ENCODE measurements around the gene USP28. TPM values are rescaled to one million over a fixed set of nuclear protein-coding genes. Genes with fewer than 3 reads are reported as not detected.
"Not testable (repeated sequence)": the region's sequence is repeated elsewhere in the genome, so short reads cannot be mapped to it uniquely, and the experiment has no call there.

The USP28 gene
- total RNA-seq, 2 donors from 2014 or later: 42.0 to 66.8 TPM

DNA sequence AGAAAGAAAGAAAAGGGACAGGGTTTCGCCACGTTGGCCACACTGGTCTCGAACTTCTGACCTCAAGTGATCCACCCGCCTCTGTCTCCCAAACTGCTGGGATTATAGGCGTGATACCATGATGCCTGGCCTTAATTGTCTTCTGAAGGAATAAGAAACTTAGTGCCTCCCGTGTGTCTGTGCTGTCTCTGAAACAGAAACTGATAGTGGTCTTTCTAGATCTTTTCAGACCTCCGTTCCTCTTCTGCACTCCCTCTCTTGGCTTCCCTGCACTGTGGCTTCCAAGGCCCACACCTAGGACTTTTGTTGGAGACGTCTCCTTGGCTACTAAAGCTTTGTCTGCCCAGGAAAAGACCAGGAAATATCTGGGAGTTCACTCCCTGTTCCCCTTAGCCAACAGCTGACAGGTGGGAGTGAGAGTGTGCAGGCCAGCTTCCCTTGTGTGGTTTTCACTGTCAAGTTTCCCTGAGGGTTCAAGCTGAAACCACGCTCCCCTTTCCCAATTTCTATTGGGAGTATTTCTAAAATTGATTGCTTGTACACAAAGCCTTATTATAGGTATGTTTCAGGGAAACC, 19.1 kb upstream of the USP28 start:
- ATAC-seq (replicated peaks): no peak

DNA sequence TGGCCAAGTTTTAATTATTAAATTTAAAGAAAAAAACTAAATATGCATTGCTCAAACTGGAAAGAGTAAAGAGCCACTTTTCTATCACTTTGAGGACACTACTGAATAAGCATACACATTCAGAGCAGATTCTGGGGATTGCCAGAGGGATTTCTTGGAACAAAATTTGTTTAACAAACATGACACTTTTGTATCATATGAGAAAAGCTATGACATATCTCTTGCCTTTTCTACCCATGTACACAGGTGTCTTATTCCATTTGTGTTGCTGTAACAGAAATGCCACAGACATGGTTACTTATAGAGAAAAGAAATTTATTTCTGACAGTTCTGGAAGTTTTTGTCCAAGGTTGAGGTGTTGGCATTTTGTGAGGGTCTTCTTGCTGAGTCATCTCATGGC, 13.5 kb upstream of the USP28 start:
- Mint-ChIP-seq H3K27me3 (no peaks in the 10 kb centered on the region), H3K36me3 (ENCODE audit: low read depth) (no peaks in the 10 kb centered on the region), H3K27ac (no peak overlapping the region), H3K4me1 (no peaks in the 10 kb centered on the region), H3K4me3 (no peak overlapping the region), H3K9me3 (no peaks in the 10 kb centered on the region)
- no peak for ATAC-seq (replicated peaks)

More for the DNA sequence above, 19.1 kb upstream of the USP28 start:
- Mint-ChIP-seq H3K4me1 (no peaks in the 10 kb centered on the region), H3K9me3 (no peaks in the 10 kb centered on the region), H3K36me3 (ENCODE audit: low read depth) (no peaks in the 10 kb centered on the region), H3K4me3 (no peak overlapping the region), H3K27ac (no peak overlapping the region), H3K27me3 (no peaks in the 10 kb centered on the region)

GRCh38 chr11:113885897-113886296, 10.5 kb upstream of the USP28 start:
- Mint-ChIP-seq H3K4me3 (no peak overlapping the region), H3K36me3 (ENCODE audit: low read depth) (no peaks in the 10 kb centered on the region), H3K4me1 (no peaks in the 10 kb centered on the region), H3K27ac (no peak overlapping the region), H3K27me3 (no peaks in the 10 kb centered on the region), H3K9me3 (no peaks in the 10 kb centered on the region)
- ATAC-seq (replicated peaks): no peak

DNA sequence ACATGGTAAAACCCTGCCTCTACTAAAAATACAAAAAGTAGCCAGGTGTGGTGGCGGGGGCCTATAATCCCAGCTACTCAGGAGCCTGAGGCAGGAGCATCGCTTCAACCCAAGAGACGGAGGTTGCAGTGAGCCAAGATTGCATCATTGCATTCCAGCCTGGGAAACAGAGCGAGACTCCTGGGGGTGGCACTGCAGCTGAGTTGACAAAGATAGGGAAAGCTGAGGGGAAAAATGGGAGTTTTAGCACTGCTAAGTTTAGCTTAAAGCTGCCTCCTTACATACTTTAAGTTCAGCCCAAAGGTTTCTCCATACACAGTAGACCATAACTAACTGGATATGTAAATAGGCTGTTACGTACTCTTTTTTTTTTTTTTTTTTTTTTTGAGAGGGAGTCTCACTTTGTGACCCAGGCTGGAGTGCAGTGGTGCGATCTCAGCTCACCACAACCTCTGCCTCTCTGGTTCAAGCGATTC, 9.0 kb upstream of the USP28 start:
- Mint-ChIP-seq H3K27ac (no peak overlapping the region), H3K4me3 (no peak overlapping the region), H3K27me3 (no peaks in the 10 kb centered on the region), H3K9me3 (no peaks in the 10 kb centered on the region), H3K4me1 (no peaks in the 10 kb centered on the region), H3K36me3 (ENCODE audit: low read depth) (no peaks in the 10 kb centered on the region)
- no peak for ATAC-seq (replicated peaks)

- peaks cover 8% of the 10 kb centered on the region for H3K4me1 Mint-ChIP-seq
- H3K36me3 Mint-ChIP-seq (ENCODE audit: low read depth): no peaks in the 10 kb centered on the region
- no peak overlapping the region for H3K27ac Mint-ChIP-seq
- no peak overlapping the region for H3K4me3 Mint-ChIP-seq
- no peaks in the 10 kb centered on the region for H3K27me3 Mint-ChIP-seq
- no peak for ATAC-seq (replicated peaks)
- H3K9me3 Mint-ChIP-seq: no peaks in the 10 kb centered on the region
These were observed 6.5 kb upstream of the USP28 start for GRCh38 chr11:113881856-113882255.

DNA sequence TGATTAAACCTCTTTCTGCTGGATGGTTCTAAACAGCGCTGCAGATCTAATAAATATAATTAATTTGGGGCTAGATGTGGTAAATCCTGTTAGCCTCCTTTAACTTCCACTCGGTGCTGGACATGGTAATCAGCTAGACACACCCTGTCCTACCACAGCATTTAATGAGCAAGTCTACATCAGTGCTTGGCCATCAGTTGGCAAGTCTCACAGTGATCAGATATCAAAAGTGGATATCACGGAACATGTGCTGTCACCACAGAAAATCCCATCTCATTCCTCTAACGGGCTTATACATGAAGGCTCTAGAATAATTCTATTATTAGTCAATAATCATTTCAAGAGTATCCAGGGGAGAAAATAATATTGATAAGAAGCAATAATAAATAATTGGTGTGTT, 5.6 kb upstream of the USP28 start:
- H3K36me3 Mint-ChIP-seq (ENCODE audit: low read depth): peaks cover under 1% of the 10 kb centered on the region
- H3K4me1 Mint-ChIP-seq: peaks cover 8% of the 10 kb centered on the region
- no peaks in the 10 kb centered on the region for H3K9me3 Mint-ChIP-seq
- ATAC-seq (replicated peaks): no peak
- no peak overlapping the region for H3K4me3 Mint-ChIP-seq
- H3K27me3 Mint-ChIP-seq: no peaks in the 10 kb centered on the region
- H3K27ac Mint-ChIP-seq: no peak overlapping the region

DNA sequence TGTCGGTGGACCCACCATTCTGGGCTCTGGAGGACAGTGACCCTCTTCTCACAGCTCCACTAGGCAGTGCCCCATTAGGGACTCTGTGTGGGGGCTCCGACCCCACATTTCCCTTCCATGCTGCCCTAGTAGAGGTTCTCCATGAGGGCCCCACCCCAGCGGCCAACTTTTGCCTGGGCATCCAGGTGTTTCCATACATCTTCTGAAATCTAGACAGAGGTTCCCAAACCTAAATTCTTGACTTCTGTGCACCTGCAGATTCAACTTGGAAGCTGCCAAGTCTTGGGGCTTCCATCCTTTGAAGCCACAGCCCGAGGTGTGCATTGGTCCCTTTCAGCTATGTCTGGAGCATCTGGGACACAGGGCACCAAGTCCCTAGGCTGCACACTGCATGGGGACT, 4.1 kb upstream of the USP28 start:
- not testable (repeated sequence) for H3K4me3 Mint-ChIP-seq; ATAC-seq (replicated peaks); H3K27ac Mint-ChIP-seq; H3K4me1 Mint-ChIP-seq; H3K27me3 Mint-ChIP-seq; H3K9me3 Mint-ChIP-seq
- H3K36me3 Mint-ChIP-seq (ENCODE audit: low read depth): peaks cover 10% of the 10 kb centered on the region

DNA sequence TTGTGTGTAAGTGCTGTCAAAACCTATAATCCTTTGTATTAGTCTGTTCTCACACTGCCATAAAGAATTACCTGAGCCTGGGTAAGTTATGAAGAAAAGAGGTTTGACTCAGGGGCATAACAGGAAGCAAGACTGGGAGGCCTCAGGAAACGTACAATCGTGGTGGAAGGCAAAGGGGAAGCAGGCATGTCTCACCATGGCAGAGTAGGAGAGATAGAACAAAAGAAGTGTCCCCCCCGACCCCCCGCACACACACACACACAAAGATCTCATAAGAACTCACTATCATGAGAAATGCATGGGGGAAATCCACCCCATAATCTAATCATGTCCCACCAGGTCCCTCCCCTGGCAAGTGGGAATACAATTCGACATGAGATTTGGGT, 2.3 kb upstream of the USP28 start:
- H3K9me3 Mint-ChIP-seq: no peaks in the 10 kb centered on the region

DNA sequence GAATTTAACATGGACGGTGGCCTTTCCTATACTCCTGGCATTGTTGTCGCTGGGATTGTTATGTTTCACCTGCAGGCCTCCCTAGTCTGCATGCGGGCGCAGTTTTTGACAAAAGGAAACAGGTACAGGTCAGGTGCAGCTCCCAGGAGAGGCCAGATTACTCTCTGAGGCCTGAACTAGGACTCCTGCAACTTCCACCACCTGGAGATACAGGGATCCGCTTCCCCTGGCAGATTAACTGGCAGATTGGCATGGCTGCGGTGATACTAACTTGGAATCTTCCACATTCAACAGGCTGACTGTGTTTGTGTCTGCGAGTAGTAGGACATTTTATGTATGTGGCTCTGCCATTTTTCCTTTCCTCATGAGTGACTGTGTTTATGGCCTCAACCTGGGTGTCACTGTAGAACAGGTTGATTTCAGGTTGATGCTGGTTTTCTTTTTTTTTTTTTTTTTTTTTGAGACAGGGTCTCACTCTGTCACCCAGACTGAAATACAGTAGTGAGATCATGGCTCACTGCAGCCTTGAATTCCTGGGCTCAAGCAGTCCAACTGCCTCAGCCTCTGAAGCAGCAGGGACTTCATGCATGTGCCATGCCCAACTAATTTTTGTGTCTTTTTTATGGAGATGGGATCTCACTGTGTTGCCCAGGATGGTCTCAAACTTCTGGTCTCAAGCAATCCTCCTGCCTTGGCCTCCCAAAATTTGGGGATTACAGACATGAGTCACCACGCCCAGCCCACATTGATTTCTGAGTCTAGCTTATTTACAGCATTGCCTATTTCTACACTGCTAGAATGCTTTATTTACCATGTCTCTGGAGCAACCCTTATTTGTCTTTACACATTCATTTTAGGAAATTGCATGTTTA, 1.7 kb upstream of the USP28 start:
- Mint-ChIP-seq H3K27me3 (no peaks in the 10 kb centered on the region), H3K27ac (peak overlapping the region; percentile 91), H3K36me3 (ENCODE audit: low read depth) (peaks cover 17% of the 10 kb centered on the region), H3K9me3 (no peaks in the 10 kb centered on the region), H3K4me3 (peak overlapping the region; percentile 82), H3K4me1 (peaks cover 16% of the 10 kb centered on the region)
- no peak for ATAC-seq (replicated peaks)

More for the DNA sequence above, 2.3 kb upstream of the USP28 start:
- H3K4me1 Mint-ChIP-seq: peaks cover 16% of the 10 kb centered on the region
- ATAC-seq (replicated peaks): no peak
- H3K27ac Mint-ChIP-seq: peak overlapping the region; percentile 91
- H3K36me3 Mint-ChIP-seq (ENCODE audit: low read depth): peaks cover 12% of the 10 kb centered on the region
- H3K27me3 Mint-ChIP-seq: no peaks in the 10 kb centered on the region
- H3K4me3 Mint-ChIP-seq: peak overlapping the region; percentile 82

DNA sequence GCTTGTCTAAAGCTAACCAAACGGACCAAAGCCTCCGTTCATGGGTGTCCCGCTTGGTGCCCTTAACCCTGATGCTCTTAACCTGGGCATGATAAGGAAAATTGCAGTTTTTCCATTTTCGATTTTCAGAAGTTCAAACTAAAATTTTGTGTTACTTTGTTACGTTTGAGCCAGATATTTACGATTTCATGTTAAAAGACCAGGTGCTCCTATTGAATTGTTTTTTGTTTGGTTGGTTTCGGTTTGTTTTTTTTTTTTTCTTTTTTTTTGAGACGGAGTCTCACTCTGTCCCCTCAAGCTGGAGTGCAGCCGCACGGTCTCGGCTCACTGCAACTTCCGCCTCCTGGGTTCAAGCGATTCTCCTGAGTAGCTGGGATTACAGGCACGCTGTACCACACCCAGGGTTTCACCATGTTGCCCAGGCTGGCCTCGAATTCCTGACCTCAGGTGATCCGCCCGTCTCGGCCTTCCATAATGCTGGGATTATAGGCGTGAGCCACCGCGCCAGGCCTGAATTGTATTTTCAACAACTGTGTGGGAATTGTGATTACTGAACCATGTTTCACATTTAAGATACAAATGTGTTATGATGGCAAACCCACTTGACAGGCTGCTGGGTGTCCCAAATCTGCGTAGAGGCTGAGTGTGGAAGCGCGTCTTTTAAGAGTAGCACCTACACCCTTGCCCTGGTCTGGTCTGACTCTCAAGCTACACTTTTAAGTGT, 864 bp upstream of the USP28 start:
- no peak for ATAC-seq (replicated peaks)
- Mint-ChIP-seq H3K36me3 (ENCODE audit: low read depth) (peaks cover 20% of the 10 kb centered on the region), H3K4me3 (peak overlapping the region; percentile 82), H3K27me3 (no peaks in the 10 kb centered on the region), H3K4me1 (peaks cover 24% of the 10 kb centered on the region), H3K27ac (peak overlapping the region; percentile 91), H3K9me3 (no peaks in the 10 kb centered on the region)

DNA sequence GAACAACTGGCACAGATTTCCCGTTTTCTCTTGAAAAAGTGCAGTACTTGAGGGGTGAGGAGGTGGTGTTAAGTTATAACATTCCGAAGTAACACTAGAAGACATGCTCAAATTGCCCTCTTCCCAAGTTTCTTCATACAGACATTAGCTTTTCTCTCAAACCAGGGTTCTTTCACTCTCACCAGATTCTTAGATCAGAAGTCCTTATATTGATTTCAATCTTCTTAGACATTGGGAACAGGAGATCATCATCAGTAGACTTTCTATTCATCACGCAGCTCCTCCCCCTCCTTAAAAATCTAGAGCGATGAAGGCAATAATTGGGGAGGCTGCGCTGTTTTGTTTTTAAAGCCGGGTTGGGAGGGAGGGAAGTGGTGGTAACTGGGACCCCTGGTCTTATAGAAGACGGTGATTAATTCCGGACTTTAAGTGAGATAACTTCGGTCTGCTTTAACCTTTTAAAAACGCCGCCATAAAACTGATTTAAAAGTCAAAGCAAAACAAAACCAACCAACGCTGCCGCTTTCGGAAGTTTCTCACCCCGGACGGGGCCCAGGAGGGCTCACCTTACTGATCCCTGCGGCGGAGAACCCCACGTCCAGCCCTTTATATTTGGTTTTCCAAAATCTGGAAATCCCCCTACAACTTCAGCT, 665 bp downstream of the USP28 start:
- ATAC-seq (replicated peaks): peak; percentile 64
- Mint-ChIP-seq H3K4me1 (peaks cover 30% of the 10 kb centered on the region), H3K36me3 (ENCODE audit: low read depth) (peaks cover 25% of the 10 kb centered on the region), H3K9me3 (no peaks in the 10 kb centered on the region), H3K4me3 (peak overlapping the region; percentile 82), H3K27ac (peak overlapping the region; percentile 49), H3K27me3 (no peaks in the 10 kb centered on the region)

DNA sequence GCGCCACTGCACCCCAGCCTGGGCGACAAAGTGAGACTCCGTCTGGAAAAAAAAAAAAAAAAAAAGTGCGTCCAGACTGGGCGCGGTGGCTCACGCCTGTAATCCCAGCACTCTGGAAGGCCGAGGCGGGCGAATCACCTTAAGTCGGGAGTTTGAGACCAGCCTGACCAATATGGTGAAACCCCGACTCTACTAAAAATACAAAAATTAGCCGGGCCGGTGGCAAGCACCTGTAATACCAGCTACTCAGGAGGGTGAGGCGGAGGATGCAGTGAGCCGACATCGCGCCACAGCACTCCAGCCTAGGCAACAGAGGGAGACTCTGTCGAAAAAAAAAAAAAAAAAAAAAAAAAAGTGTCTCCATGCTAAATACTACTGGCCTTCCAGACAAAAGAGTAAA, 1.3 kb downstream of the USP28 start:
- Mint-ChIP-seq H3K27ac (peak overlapping the region; percentile 49), H3K9me3 (no peaks in the 10 kb centered on the region), H3K36me3 (ENCODE audit: low read depth) (peaks cover 25% of the 10 kb centered on the region), H3K4me3 (peak overlapping the region; percentile 82), H3K4me1 (peaks cover 30% of the 10 kb centered on the region), H3K27me3 (no peaks in the 10 kb centered on the region)
- ATAC-seq (replicated peaks): no peak

DNA sequence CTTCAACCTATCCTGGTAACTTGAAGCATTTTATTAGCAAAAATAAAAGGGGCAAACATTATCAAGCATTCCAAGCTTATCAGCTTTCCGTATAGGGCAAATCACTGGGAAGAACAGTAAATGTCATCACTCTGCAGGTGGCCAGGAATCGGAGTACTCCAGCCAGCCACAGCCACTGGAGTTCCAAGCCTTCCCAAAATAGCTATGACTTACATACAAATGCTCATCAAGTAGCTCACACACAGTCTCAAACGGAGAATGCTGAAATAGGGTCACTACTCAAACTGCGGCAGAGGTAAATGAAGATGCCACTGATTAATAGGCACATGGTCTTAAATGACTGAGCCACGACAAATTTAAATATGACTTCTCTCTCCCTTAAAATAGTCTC, 2.1 kb downstream of the USP28 start:
- H3K4me1 Mint-ChIP-seq: peaks cover 30% of the 10 kb centered on the region
- ATAC-seq (replicated peaks): no peak
- no peak overlapping the region for H3K27ac Mint-ChIP-seq
- peak overlapping the region; percentile 82 for H3K4me3 Mint-ChIP-seq
- no peaks in the 10 kb centered on the region for H3K9me3 Mint-ChIP-seq
- H3K27me3 Mint-ChIP-seq: no peaks in the 10 kb centered on the region
- peaks cover 27% of the 10 kb centered on the region for H3K36me3 Mint-ChIP-seq (ENCODE audit: low read depth)

- H3K36me3 Mint-ChIP-seq (ENCODE audit: low read depth): peaks cover 42% of the 10 kb centered on the region
- no peak overlapping the region for H3K27ac Mint-ChIP-seq
- H3K27me3 Mint-ChIP-seq: no peaks in the 10 kb centered on the region
- H3K9me3 Mint-ChIP-seq: no peaks in the 10 kb centered on the region
- ATAC-seq (replicated peaks): no peak
- peaks cover 22% of the 10 kb centered on the region for H3K4me1 Mint-ChIP-seq
- no peak overlapping the region for H3K4me3 Mint-ChIP-seq
These were observed 4.0 kb downstream of the USP28 start for GRCh38 chr11:113871336-113871735.
